K562 (cell line): ENCODE measurements around the gene MYADM. TPM values are rescaled to one million over a fixed set of nuclear protein-coding genes. Genes with fewer than 3 reads are reported as not detected.

ENCODE experiments used
- ATF4 ChIP-seq: fragments of 450-650 bp; formaldehyde crosslinking; IDR thresholded peaks from 2 replicates; pipeline ENCODE4 v1.4.0; 2022; ENCODE audit warnings: mild to moderate bottlenecking, moderate library complexity
- CHD2 ChIP-seq: IDR thresholded peaks from 2 replicates; pipeline ENCODE4 v1.6.1; 2011; ENCODE audit warnings: low read depth, low read length
- CREB3 ChIP-seq: fragments of 450-650 bp; conservative IDR thresholded peaks from 2 replicates; pipeline ENCODE4 v1.6.1; 2016; ENCODE audit warnings: missing genetic modification characterization, low read depth, mild to moderate bottlenecking, missing compliant biosample characterization, moderate library complexity
- CREBBP ChIP-seq: IDR thresholded peaks from one replicate; pipeline ENCODE4 v1.6.1; 2012; ENCODE audit warnings: low read depth, mild to moderate bottlenecking, control low read depth, inconsistent platforms, low read length
- FOXP4 ChIP-seq: sonication (generic); formaldehyde crosslinking; IDR thresholded peaks from 2 replicates; pipeline ENCODE4 v1.8.0; 2022; ENCODE audit warnings: mild to moderate bottlenecking, missing genetic modification reagents, borderline replicate concordance
- GATAD2B ChIP-seq: fragments of 450-650 bp; IDR thresholded peaks from 2 replicates; pipeline ENCODE4 v1.6.1; 2017; ENCODE audit warnings: mild to moderate bottlenecking, borderline replicate concordance
- HDAC2 ChIP-seq: fragments of 450-650 bp; IDR thresholded peaks from 2 replicates; pipeline ENCODE4 v1.6.1; 2016; ENCODE audit warnings: mild to moderate bottlenecking
- KDM5B ChIP-seq: fragments of 200-600 bp; sonication (generic); IDR thresholded peaks from 2 replicates; pipeline ENCODE4 v1.6.1; 2012; ENCODE audit warnings: low read depth, mild to moderate bottlenecking, moderate library complexity, low read length, control low read depth, inconsistent platforms; ENCODE audit not compliant: insufficient replicate concordance
- MAFF ChIP-seq: IDR thresholded peaks from 2 replicates; pipeline ENCODE4 v1.6.1; 2012; ENCODE audit warnings: low read length, improper control_type of control experiment
- MYNN ChIP-seq, 2 experiments: sonication (generic); formaldehyde crosslinking in 1 of 2; IDR thresholded peaks; 2 replicates each; pipeline versions ENCODE4 v1.5.0 to v1.6.1; 2016 to 2020; ENCODE audit warnings: antibody characterized with exemption in 1 of 2, missing genetic modification reagents in 1 of 2
- NFATC3 ChIP-seq: fragments of 450-650 bp; IDR thresholded peaks from 2 replicates; pipeline ENCODE4 v1.6.1; 2017; ENCODE audit warnings: mild to moderate bottlenecking
- RAD51 ChIP-seq: fragments of 450-650 bp; IDR thresholded peaks from 2 replicates; pipeline ENCODE4 v1.7.1; 2016; ENCODE audit warnings: low read depth, mild to moderate bottlenecking, borderline replicate concordance
- SMARCC2 ChIP-seq: fragments of 450-650 bp; IDR thresholded peaks from 2 replicates; pipeline ENCODE4 v1.6.1; 2017; ENCODE audit warnings: antibody characterized with exemption, moderate library complexity, mild to moderate bottlenecking, low read depth
- STAT6 ChIP-seq: sonication (generic); formaldehyde crosslinking; IDR thresholded peaks from 2 replicates; pipeline ENCODE4 v1.8.1; 2023; ENCODE audit warnings: mild to moderate bottlenecking, missing genetic modification reagents
- TARDBP ChIP-seq: fragments of 450-650 bp; IDR thresholded peaks from 2 replicates; pipeline ENCODE4 v1.6.1; 2016
- XRCC5 ChIP-seq: fragments of 200-400 bp; formaldehyde crosslinking; IDR thresholded peaks from 2 replicates; pipeline ENCODE4 v1.6.1; 2017; ENCODE audit warnings: low read depth, mild to moderate bottlenecking, low read length
- ZNF143 ChIP-seq: sonication (generic); formaldehyde crosslinking; IDR thresholded peaks from 2 replicates; pipeline ENCODE4 v1.9.0; 2022; ENCODE audit warnings: mild to moderate bottlenecking, missing genetic modification reagents
- ZNF23 ChIP-seq: fragments of 250-450 bp; sonication (Bioruptor Pico); IDR thresholded peaks from 2 replicates; pipeline ENCODE4 v1.4.0; 2020; ENCODE audit warnings: mild to moderate bottlenecking
- ZNF354B ChIP-seq: fragments of 250-450 bp; sonication (Bioruptor Pico); IDR thresholded peaks from 2 replicates; pipeline ENCODE4 v1.4.0; 2020
- ZNF507 ChIP-seq: conservative IDR thresholded peaks from 2 replicates; pipeline ENCODE4 v1.6.1; 2017; ENCODE audit warnings: missing genetic modification characterization, missing compliant biosample characterization
- polyA plus RNA-seq, 8 experiments: library from polyadenylated mRNA; depleted of rRNA in 4 of 8; stranded (reverse) in 5 of 8; unstranded in 3 of 8; fragments of >200 nt; fragmentation: Nextera tagmentation in 2 of 8; fragmentation: Illumina TruSeq in 1 of 8; extraction: Ambion mirVana in 2 of 8; extraction: Trizol in 1 of 8; gene quantifications; 2 replicates each; pipeline versions ENCODE4 v1.2.1 to v1.2.3, GENCODE V29; 2011 to 2014; ENCODE audit warnings: inconsistent platforms in 1 of 8, missing spikeins in 1 of 8
- total RNA-seq, 7 experiments: library from RNA; depleted of rRNA in 6 of 7; stranded (reverse); fragments of >200 nt in 6 of 7; fragmentation: Illumina TruSeq in 2 of 7; extraction: Trizol in 2 of 7; gene quantifications; 2 replicates each; pipeline versions ENCODE4 v1.2.1 to v1.2.3, GENCODE V29; 2011 to 2021; ENCODE audit warnings: low replicate concordance in 1 of 7

MYADM gene
- total and polyA plus RNA-seq, 9 of the 15 experiments (the other 6 are each of a cell fraction or from before 2014, with no cell fraction given): 4.5 to 70.3 (median 14.4) TPM

GRCh38 chr19:53867225-53868090 is at the start of gene MYADM (continued):
- no peak for TF ChIP-seq ATF4
- no peak for TF ChIP-seq RAD51
- TF ChIP-seq CHD2: no peak
- TF ChIP-seq CREB3 (tag): no peak
- TF ChIP-seq NFATC3: no peak
- peak; percentile 64 for TF ChIP-seq KDM5B
- TF ChIP-seq CREBBP: no peak
- TF ChIP-seq GATAD2B: no peak
- TF ChIP-seq XRCC5: no peak
- no peak for TF ChIP-seq ZNF143 (CRISPR knock-in tag)
- no peak for TF ChIP-seq FOXP4 (CRISPR knock-in tag)
- TF ChIP-seq MAFF: no peak
- no peak for TF ChIP-seq ZNF354B (CRISPR knock-in tag)
- no peak for TF ChIP-seq ZNF507
- TF ChIP-seq MYNN (IDR thresholded peaks at IDR 0.05): peak; percentile 83
- TF ChIP-seq MYNN (CRISPR knock-in tag; IDR thresholded peaks at IDR 0.05): no peak
- TF ChIP-seq HDAC2: no peak
- TF ChIP-seq SMARCC2: no peak
- no peak for TF ChIP-seq TARDBP
- no peak for TF ChIP-seq STAT6
- TF ChIP-seq ZNF23 (CRISPR knock-in tag): no peak
